Measurements from ENCODE around the gene KLRB1. TPM values are rescaled to one million over a fixed set of nuclear protein-coding genes. Genes with fewer than 3 reads are reported as not detected.

KLRB1 gene
- total RNA-seq: 1 to 10 TPM in 1 of 5 donors, under 1 TPM in 1, not detected in 3; 0.87 to 4.4 TPM
- 1 to 10 TPM in 2 of 3 donors, under 1 TPM in 1; 0.50 to 4.9 (median 1.8) TPM for polyA plus RNA-seq
- long read RNA-seq, donor 1, partial matches to known transcripts: 0 of 3 reads
- long read RNA-seq, donor 1, other reads (novel, unspliced or antisense): 0 of 3 reads
- long read RNA-seq, donor 2, transcript KLRB1-201 (6 exons, 1,448 nt): major isoform, 5 of 5 reads
- long read RNA-seq, donor 2, partial matches to known transcripts: 0 of 5 reads
- long read RNA-seq, donor 2, other reads (novel, unspliced or antisense): 0 of 5 reads
- long read RNA-seq, donor 3, partial matches to known transcripts: 0 of 4 reads
- long read RNA-seq, donor 3, other reads (novel, unspliced or antisense): 0 of 4 reads
- long read RNA-seq, donor 4: 0 reads
- long read RNA-seq, donor 5, transcript KLRB1-201 (6 exons, 1,448 nt): major isoform, 6 of 6 reads
- long read RNA-seq, donor 5, partial matches to known transcripts: 0 of 6 reads
- long read RNA-seq, donor 5, other reads (novel, unspliced or antisense): 0 of 6 reads
- long read RNA-seq, donor 6, partial matches to known transcripts: 0 of 4 reads
- long read RNA-seq, donor 6, other reads (novel, unspliced or antisense): 0 of 4 reads
- long read RNA-seq, donor 7, partial matches to known transcripts: 0 of 2 reads
- long read RNA-seq, donor 7, other reads (novel, unspliced or antisense): 0 of 2 reads
- long read RNA-seq, donor 8, partial matches to known transcripts: 0 of 3 reads
- long read RNA-seq, donor 8, other reads (novel, unspliced or antisense): 0 of 3 reads
- long read RNA-seq, donor 9, transcript KLRB1-201 (6 exons, 1,448 nt): major isoform, 8 of 8 reads
- long read RNA-seq, donor 9, partial matches to known transcripts: 0 of 8 reads
- long read RNA-seq, donor 9, other reads (novel, unspliced or antisense): 0 of 8 reads
- long read RNA-seq, donor 10, partial matches to known transcripts: 0 of 2 reads
- long read RNA-seq, donor 10, other reads (novel, unspliced or antisense): 0 of 2 reads

GRCh38 chr12:9607716-9608115 lies at the start of gene KLRB1:
TSS of gene KLRB1 (minus strand) at chr12:9607916. CDS start at chr12:9607839, 77 bp downstream.
- no peak for TF ChIP-seq CTCF (IDR thresholded peaks at IDR 0.05)
- no peak for TF ChIP-seq POLR2A (IDR thresholded peaks at IDR 0.05)
- TF ChIP-seq POLR2AphosphoS5 (IDR thresholded peaks at IDR 0.05): no peak
- no peak for TF ChIP-seq EP300 (IDR thresholded peaks at IDR 0.05)
- DNase-seq: peak in 1 of 2 donors; percentile 6
- 83 to 92% (median 87%) methylated on average over 2 of the region's 2 CpGs for WGBS, 5 donors
- Histone ChIP-seq H3K4me1 (no peaks in the 10 kb centered on the region), H3K9me3 (peaks cover 0 to 9% (median 2%) of the 10 kb centered on the region in 4 donors), H3K36me3 (no peaks in the 10 kb centered on the region), H3K4me3 (no peak within 1 kb of the TSS), H3K27me3 (no peaks in the 10 kb centered on the region), H3K27ac (no peak within 1 kb of the TSS)
- intact Hi-C loops (cut with DNase I; ENCODE audit: low total_unique reads): no loop called here

- Histone ChIP-seq H3K9me3 (no peaks in the 10 kb centered on the region), H3K27me3 (no peaks in the 10 kb centered on the region), H3K4me1 (peaks cover 0 to 46% (median 25%) of the 10 kb centered on the region in 4 donors), H3K27ac (peak overlapping the region in 4 of 5 donors; percentile 84 to 91 (median 90)), H3K36me3 (peaks cover 0 to 29% (median 28%) of the 10 kb centered on the region in 4 donors), H3K4me3 (no peak overlapping the region)
- intact Hi-C loops (cut with DNase I; ENCODE audit: low total_unique reads): no loop called here
- no peak for TF ChIP-seq CTCF (IDR thresholded peaks at IDR 0.05)
- no peak for TF ChIP-seq EP300 (IDR thresholded peaks at IDR 0.05)
- no peak for TF ChIP-seq POLR2A (IDR thresholded peaks at IDR 0.05)
- TF ChIP-seq POLR2AphosphoS5 (IDR thresholded peaks at IDR 0.05): no peak
- WGBS, 5 donors: 65 to 76% (median 74%) methylated on average over 3 of the region's 3 CpGs
- peak in 1 of 2 donors; percentile 31 for DNase-seq
Measured at GRCh38 chr12:9651265-9651729, 43.6 kb upstream of the KLRB1 start.

DNA sequence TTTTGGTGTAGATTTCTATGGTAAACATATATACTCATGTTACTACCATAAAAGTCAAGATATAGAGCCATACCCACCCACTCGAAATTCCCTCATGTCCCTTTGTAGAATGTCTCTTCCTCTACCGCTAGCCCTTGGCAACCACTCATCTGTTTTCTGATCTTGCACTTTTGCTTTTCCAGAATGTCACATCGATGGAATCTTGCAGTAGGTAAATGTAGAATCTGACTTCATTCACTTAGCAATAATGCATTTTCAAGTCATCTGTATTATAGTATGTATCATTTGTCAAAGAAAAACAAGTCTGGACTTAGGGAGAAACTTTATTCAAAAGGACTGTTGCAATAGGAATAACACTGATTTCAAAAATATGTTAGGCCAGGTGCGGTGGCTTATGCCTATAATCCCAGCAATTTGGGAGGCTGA lies 42.4 kb upstream of the KLRB1 start:
- Histone ChIP-seq H3K4me1 (peaks cover 0 to 46% (median 25%) of the 10 kb centered on the region in 4 donors), H3K4me3 (peak overlapping the region; percentile 60 to 70 (median 66)), H3K27me3 (no peaks in the 10 kb centered on the region), H3K36me3 (peaks cover 0 to 18% (median 16%) of the 10 kb centered on the region in 4 donors), H3K9me3 (no peaks in the 10 kb centered on the region), H3K27ac (peak overlapping the region; percentile 58 to 91 (median 90))
- DNase-seq: no peak
- intact Hi-C loops (cut with DNase I; ENCODE audit: low total_unique reads): no loop called here
- TF ChIP-seq EP300 (IDR thresholded peaks at IDR 0.05): no peak
- no peak for TF ChIP-seq POLR2A (IDR thresholded peaks at IDR 0.05)
- TF ChIP-seq CTCF (IDR thresholded peaks at IDR 0.05): no peak
- TF ChIP-seq POLR2AphosphoS5 (IDR thresholded peaks at IDR 0.05): no peak
- 46 to 73% (median 59%) methylated on average over 4 of the region's 4 CpGs for WGBS, 5 donors

DNA sequence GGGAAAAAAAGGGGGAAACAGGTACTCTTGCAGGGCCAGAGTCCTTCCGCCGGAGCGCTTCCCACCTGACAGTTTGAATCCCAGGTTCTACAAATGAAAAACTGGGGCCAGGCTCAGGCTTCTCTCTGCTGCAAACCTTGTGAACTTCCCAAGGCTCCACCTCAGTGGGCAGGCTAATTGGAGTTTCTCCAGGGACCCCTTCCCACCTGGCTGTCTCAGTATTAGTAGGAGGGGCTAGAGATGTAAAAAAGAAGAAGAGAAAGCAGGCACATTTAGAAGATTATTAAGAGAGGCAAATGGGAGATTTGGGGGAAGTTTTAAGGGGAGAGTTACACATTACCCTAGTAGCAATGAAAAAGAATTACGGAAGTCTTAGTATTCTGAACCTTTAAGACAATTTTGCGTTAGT lies 41.8 kb upstream of the KLRB1 start:
- H3K4me1 ChIP-seq: peaks cover 0 to 46% (median 25%) of the 10 kb centered on the region in 4 donors
- no peak for TF ChIP-seq POLR2A (IDR thresholded peaks at IDR 0.05)
- peak overlapping the region; percentile 7 to 91 (median 90) for H3K27ac ChIP-seq
- 41 to 64% (median 53%) methylated on average over 5 of the region's 5 CpGs for WGBS, 5 donors
- peaks cover 0 to 12% (median 10%) of the 10 kb centered on the region in 4 donors for H3K36me3 ChIP-seq
- peak overlapping the region; percentile 60 to 70 (median 66) for H3K4me3 ChIP-seq
- intact Hi-C loops (cut with DNase I; ENCODE audit: low total_unique reads): no loop called here
- H3K27me3 ChIP-seq: no peaks in the 10 kb centered on the region
- no peaks in the 10 kb centered on the region for H3K9me3 ChIP-seq
- DNase-seq: peak in 1 of 2 donors; percentile 31
